HL-60 (cell line): ENCODE data around the gene KISS1R.

ENCODE experiments used
- POLR2AphosphoS5 ChIP-seq: IDR thresholded peaks from 2 replicates; pipeline ENCODE4 v1.6.1; 2012; ENCODE audit warnings: low read depth
- REST ChIP-seq: IDR thresholded peaks from 2 replicates; pipeline ENCODE4 v1.6.1; 2012; ENCODE audit warnings: low read depth; ENCODE audit not compliant: insufficient replicate concordance
- TF ChIP-seq, protein P1 (sequence below): IDR thresholded peaks from one replicate; pipeline ENCODE4 v1.5.1; 2011; ENCODE audit warnings: low read length, control low read depth, inconsistent platforms; ENCODE audit not compliant: insufficient read depth

DNA sequence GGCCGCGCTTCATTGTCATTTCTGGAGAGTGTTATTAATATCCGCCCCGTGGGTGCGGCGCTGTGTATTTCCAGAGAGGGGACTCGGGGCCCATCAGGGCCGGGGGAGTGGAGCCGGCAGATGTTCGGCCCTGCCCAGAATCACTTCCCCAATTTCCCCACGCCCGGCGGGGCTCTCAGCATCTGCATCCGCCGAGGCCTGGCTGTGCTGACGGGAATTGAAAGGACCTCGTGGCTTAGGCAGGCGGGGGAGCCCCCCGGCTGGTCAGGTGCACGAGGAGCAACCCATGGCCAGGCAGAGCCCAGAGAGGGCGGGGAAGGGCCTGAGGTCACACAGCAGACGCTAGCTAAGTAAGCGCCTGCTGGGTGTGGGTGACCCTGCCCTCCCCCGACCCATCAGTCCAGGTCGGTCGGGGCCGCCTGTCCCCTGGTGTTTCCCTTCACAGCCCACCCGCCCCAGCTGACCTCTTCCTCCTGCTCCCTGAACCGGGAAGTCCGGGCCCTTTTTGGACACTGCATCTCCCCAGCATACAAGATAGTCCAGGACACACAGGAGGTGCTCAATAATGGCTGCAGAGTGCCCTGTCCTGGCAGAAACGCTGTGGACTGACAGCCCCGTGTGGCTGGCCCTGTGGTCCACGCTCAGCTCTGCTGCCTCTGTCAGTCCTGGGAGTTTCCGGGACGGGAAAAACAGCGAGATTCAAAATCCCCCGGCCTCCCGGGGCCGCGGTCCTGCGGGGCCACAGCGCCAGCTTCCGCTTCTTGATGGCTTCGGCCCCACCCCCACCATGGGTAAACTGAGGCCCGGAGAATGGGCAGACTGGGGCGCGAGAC lies 30.8 kb downstream of the KISS1R start:
- peak; percentile 52 for TF ChIP-seq REST
- TF ChIP-seq, protein P1, sequence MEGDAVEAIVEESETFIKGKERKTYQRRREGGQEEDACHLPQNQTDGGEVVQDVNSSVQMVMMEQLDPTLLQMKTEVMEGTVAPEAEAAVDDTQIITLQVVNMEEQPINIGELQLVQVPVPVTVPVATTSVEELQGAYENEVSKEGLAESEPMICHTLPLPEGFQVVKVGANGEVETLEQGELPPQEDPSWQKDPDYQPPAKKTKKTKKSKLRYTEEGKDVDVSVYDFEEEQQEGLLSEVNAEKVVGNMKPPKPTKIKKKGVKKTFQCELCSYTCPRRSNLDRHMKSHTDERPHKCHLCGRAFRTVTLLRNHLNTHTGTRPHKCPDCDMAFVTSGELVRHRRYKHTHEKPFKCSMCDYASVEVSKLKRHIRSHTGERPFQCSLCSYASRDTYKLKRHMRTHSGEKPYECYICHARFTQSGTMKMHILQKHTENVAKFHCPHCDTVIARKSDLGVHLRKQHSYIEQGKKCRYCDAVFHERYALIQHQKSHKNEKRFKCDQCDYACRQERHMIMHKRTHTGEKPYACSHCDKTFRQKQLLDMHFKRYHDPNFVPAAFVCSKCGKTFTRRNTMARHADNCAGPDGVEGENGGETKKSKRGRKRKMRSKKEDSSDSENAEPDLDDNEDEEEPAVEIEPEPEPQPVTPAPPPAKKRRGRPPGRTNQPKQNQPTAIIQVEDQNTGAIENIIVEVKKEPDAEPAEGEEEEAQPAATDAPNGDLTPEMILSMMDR: no peak
- peak; percentile 97 for TF ChIP-seq POLR2AphosphoS5
